ENCODE data around the gene TMEM60.

GRCh38 chr7:77802557-77803405 is 4.5 kb upstream of the TMEM60 start:
- TF ChIP-seq CTCF (optimal IDR thresholded peaks at IDR 0.05 in 1 of 3, IDR thresholded peaks at IDR 0.05 in 1 of 3, conservative IDR thresholded peaks at IDR 0.05 in 1 of 3; ENCODE audit: extremely low read depth in 1 of 3, insufficient read depth in 2 of 3, low read length in 3 of 3) (no peak), EZH2 (IDR thresholded peaks at IDR 0.05; ENCODE audit: low read length) (no peak)
